HG03097 (cell line): Measurements from ENCODE around the gene TXN2.
"Not testable (repeated sequence)": the region's sequence is repeated elsewhere in the genome, so short reads cannot be mapped to it uniquely, and the experiment has no call there.

Source experiments
- ATAC-seq: cut with Tn5 transposase; IDR thresholded peaks from one replicate; pipeline ENCODE4 v1.9.1; 2021; ENCODE audit not compliant: unreplicated experiment, low FRiP score

Gene TXN2

GRCh38 chr22:36481393-36482168 lies at the start of gene TXN2:
Gene TXN2 (minus strand): TSS chr22:36481640. CDS start chr22:36480837, 803 bp downstream.
- ATAC-seq = peak; percentile 70

- ATAC-seq = peak; percentile 94
Measured at GRCh38 chr22:36528795-36529751, 47.6 kb upstream of the TXN2 start, which contains the start of gene EIF3D. Gene EIF3D (minus strand): TSS chr22:36529166. CDS start chr22:36526121, 3,045 bp downstream.

GRCh38 chr22:36528341-36528740 lies 46.9 kb upstream of the TXN2 start:
- no peak for ATAC-seq

- no peak for ATAC-seq
Measured at GRCh38 chr22:36522662-36523061, 41.2 kb upstream of the TXN2 start.

GRCh38 chr22:36520423-36520822 lies 39.0 kb upstream of the TXN2 start:
- no peak for ATAC-seq

GRCh38 chr22:36519906-36520305 lies 38.5 kb upstream of the TXN2 start:
- ATAC-seq = not testable (repeated sequence)

GRCh38 chr22:36514766-36515165 lies 33.3 kb upstream of the TXN2 start:
- no peak for ATAC-seq

GRCh38 chr22:36512991-36513390 lies 31.6 kb upstream of the TXN2 start:
- ATAC-seq = no peak

- no peak for ATAC-seq
Measured at GRCh38 chr22:36512333-36512732, 30.9 kb upstream of the TXN2 start.

- ATAC-seq = no peak
Measured at GRCh38 chr22:36510966-36511881, 29.8 kb upstream of the TXN2 start.

- ATAC-seq = no peak
Measured at GRCh38 chr22:36510384-36510783, 28.9 kb upstream of the TXN2 start.

- ATAC-seq = no peak
Measured at GRCh38 chr22:36507518-36508010, 26.1 kb upstream of the TXN2 start.

- peak; percentile 78 for ATAC-seq
Measured at GRCh38 chr22:36506637-36507517, 25.4 kb upstream of the TXN2 start, which contains the start of gene FOXRED2. Gene FOXRED2 (minus strand): TSS chr22:36507040. CDS start chr22:36506422, 618 bp downstream.

- ATAC-seq = no peak
Measured at GRCh38 chr22:36505998-36506635, 24.7 kb upstream of the TXN2 start.

GRCh38 chr22:36497910-36498665 lies 16.6 kb upstream of the TXN2 start:
- no peak for ATAC-seq

GRCh38 chr22:36493690-36494110 lies 12.3 kb upstream of the TXN2 start:
- ATAC-seq = peak; percentile 47

GRCh38 chr22:36492109-36492508 lies 10.7 kb upstream of the TXN2 start:
- ATAC-seq = no peak

GRCh38 chr22:36491155-36491554 lies 9.7 kb upstream of the TXN2 start:
- ATAC-seq = no peak
